CD1c-positive myeloid dendritic cell (primary cell): Measurements from ENCODE around the gene PMIS2.

Experiments used
- DNase-seq: peaks from one replicate; pipeline ENCODE4 v3.0.0-alpha.2; 2016; ENCODE audit errors: extremely low spot score

The PMIS2 gene

GRCh38 chr19:35628565-35629331, 42.8 kb downstream of the PMIS2 start, which contains the start of gene RBM42:
RBM42 (plus strand) TSS chr19:35629036; CDS start chr19:35629154, 118 bp downstream.
- peak; percentile 98 for DNase-seq

GRCh38 chr19:35629332-35629633, 43.3 kb downstream of the PMIS2 start:
- DNase-seq: no peak

- no peak for DNase-seq
These were observed 47.9 kb downstream of the PMIS2 start for GRCh38 chr19:35633727-35634440.

GRCh38 chr19:35636651-35637050, 50.7 kb downstream of the PMIS2 start:
- DNase-seq: no peak
